ENCODE results near the gene RASSF3.
A peak's percentile ranks its signal among the peaks of the same experiment; 100 is the strongest.

RASSF3 gene

GRCh38 chr12:64634508-64635092, 24.3 kb downstream of the RASSF3 start:
- peaks cover 7% of the 10 kb centered on the region; the same call in 1 of the 2 replicates for H3K9me3 ChIP-seq (ENCODE audit: low read length)
- H3K27me3 ChIP-seq (ENCODE audit: insufficient read depth, low read length), result no peaks in the 10 kb centered on the region
- peaks cover 16% of the 10 kb centered on the region for H3K36me3 ChIP-seq (ENCODE audit: insufficient read depth, low read length)
- H3K4me2 ChIP-seq (ENCODE audit: low read length), result no peak overlapping the region
- no peak overlapping the region for H3K9ac ChIP-seq (ENCODE audit: low read length)
- no peak overlapping the region for H2AFZ ChIP-seq (ENCODE audit: low read length)
- TF ChIP-seq CTCF (IDR thresholded peaks at IDR 0.05; ENCODE audit: low read length) (no peak), EZH2 (IDR thresholded peaks at IDR 0.05; ENCODE audit: borderline replicate concordance, low read length) (no peak)
- no peak overlapping the region for H3K27ac ChIP-seq (ENCODE audit: low read depth, low read length, poor library complexity, severe bottlenecking)
- H3K4me1 ChIP-seq (ENCODE audit: insufficient read depth, low read length, severe bottlenecking), result peaks cover 27% of the 10 kb centered on the region
- H3F3A ChIP-seq (ENCODE audit: insufficient read depth, low read length), result no peaks in the 10 kb centered on the region
- H3K79me2 ChIP-seq (ENCODE audit: insufficient read depth, low read length), result peaks cover 19% of the 10 kb centered on the region
- no peaks in the 10 kb centered on the region for H4K20me1 ChIP-seq (ENCODE audit: insufficient read depth, low read length)
- H3K4me3 ChIP-seq (ENCODE audit: low read depth, low read length, poor library complexity, severe bottlenecking), result no peak overlapping the region
- no peaks in the 10 kb centered on the region for H3K9me2 ChIP-seq (ENCODE audit: low read depth, low read length)

GRCh38 chr12:64635356-64635998, 25.2 kb downstream of the RASSF3 start:
- Histone ChIP-seq H3K27ac (ENCODE audit: low read depth, low read length, poor library complexity, severe bottlenecking) (no peak overlapping the region), H3K79me2 (ENCODE audit: insufficient read depth, low read length) (peaks cover 19% of the 10 kb centered on the region), H3K4me2 (ENCODE audit: low read length) (peak overlapping the region; percentile 15; the same call in 1 of the 2 replicates)

DNA sequence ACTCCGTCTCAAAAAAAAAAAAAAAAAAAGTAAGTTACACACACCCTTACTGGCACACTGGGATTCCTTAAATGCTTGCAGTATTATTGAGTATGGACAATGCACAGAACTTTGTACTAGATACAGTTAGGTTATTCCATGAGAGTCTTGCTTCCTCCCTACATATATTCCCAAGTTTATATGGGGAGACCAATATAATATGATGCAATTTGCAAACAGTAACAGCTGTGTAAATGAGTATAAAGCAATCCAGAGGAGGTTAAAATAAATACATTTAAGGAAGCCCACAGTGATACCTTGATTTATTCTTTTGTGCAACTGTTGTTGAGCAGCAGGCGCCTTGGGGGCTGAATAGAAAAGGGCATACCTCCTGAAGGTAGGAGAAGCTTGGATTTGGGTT, 26.6 kb downstream of the RASSF3 start:
- peaks cover 7% of the 10 kb centered on the region; the same call in 1 of the 2 replicates for H3K9me3 ChIP-seq (ENCODE audit: low read length)
- peaks cover 16% of the 10 kb centered on the region for H3K36me3 ChIP-seq (ENCODE audit: insufficient read depth, low read length)
- H3K9ac ChIP-seq (ENCODE audit: low read length), result no peak overlapping the region
- no peaks in the 10 kb centered on the region for H3K9me2 ChIP-seq (ENCODE audit: low read depth, low read length)
- H3K79me2 ChIP-seq (ENCODE audit: insufficient read depth, low read length), result peaks cover 19% of the 10 kb centered on the region
- no peaks in the 10 kb centered on the region for H3K27me3 ChIP-seq (ENCODE audit: insufficient read depth, low read length)
- TF ChIP-seq EZH2 (IDR thresholded peaks at IDR 0.05; ENCODE audit: borderline replicate concordance, low read length) (no peak), CTCF (IDR thresholded peaks at IDR 0.05; ENCODE audit: low read length) (no peak)
- no peak overlapping the region for H2AFZ ChIP-seq (ENCODE audit: low read length)
- H3K4me2 ChIP-seq (ENCODE audit: low read length), result no peak overlapping the region
- peaks cover 30% of the 10 kb centered on the region for H3K4me1 ChIP-seq (ENCODE audit: insufficient read depth, low read length, severe bottlenecking)
- H3F3A ChIP-seq (ENCODE audit: insufficient read depth, low read length), result no peaks in the 10 kb centered on the region; the same call in 1 of the 2 replicates
- no peak overlapping the region for H3K4me3 ChIP-seq (ENCODE audit: low read depth, low read length, poor library complexity, severe bottlenecking)
- H3K27ac ChIP-seq (ENCODE audit: low read depth, low read length, poor library complexity, severe bottlenecking), result no peak overlapping the region
- H4K20me1 ChIP-seq (ENCODE audit: insufficient read depth, low read length), result no peaks in the 10 kb centered on the region

More at GRCh38 chr12:64635356-64635998, 25.2 kb downstream of the RASSF3 start:
- Histone ChIP-seq H3K9ac (ENCODE audit: low read length) (no peak overlapping the region), H4K20me1 (ENCODE audit: insufficient read depth, low read length) (no peaks in the 10 kb centered on the region), H3K9me3 (ENCODE audit: low read length) (peaks cover 7% of the 10 kb centered on the region; the same call in 1 of the 2 replicates), H3K4me3 (ENCODE audit: low read depth, low read length, poor library complexity, severe bottlenecking) (no peak overlapping the region), H3F3A (ENCODE audit: insufficient read depth, low read length) (no peaks in the 10 kb centered on the region; the same call in 1 of the 2 replicates), H3K4me1 (ENCODE audit: insufficient read depth, low read length, severe bottlenecking) (peaks cover 30% of the 10 kb centered on the region), H3K9me2 (ENCODE audit: low read depth, low read length) (no peaks in the 10 kb centered on the region), H3K27me3 (ENCODE audit: insufficient read depth, low read length) (no peaks in the 10 kb centered on the region), H2AFZ (ENCODE audit: low read length) (no peak overlapping the region), H3K36me3 (ENCODE audit: insufficient read depth, low read length) (peaks cover 16% of the 10 kb centered on the region)
- TF ChIP-seq CTCF (IDR thresholded peaks at IDR 0.05; ENCODE audit: low read length) (no peak), EZH2 (IDR thresholded peaks at IDR 0.05; ENCODE audit: borderline replicate concordance, low read length) (no peak)
